HL-60 (cell line): ENCODE results near the gene CERS6.

ENCODE experiments used
- DNase-seq, 2 experiments: peaks; one replicate each; pipeline ENCODE4 v3.0.0-alpha.2; 2010 to 2020; ENCODE audit warnings: low read depth in 1 of 2, low spot score in 1 of 2
- H3K27ac ChIP-seq: fragments of 250-450 bp; sonication (Bioruptor Pico); replicated peaks from 2 replicates; pipeline ENCODE4 v1.5.1; 2020; ENCODE audit warnings: mild to moderate bottlenecking, moderate library complexity
- H3K27me3 ChIP-seq: fragments of 250-450 bp; sonication (Bioruptor Pico); 2 replicates; pipeline ENCODE4 v1.5.1; 2021; ENCODE audit warnings: mild to moderate bottlenecking, moderate library complexity; ENCODE audit not compliant: insufficient read depth, poor library complexity, severe bottlenecking
- H3K4me3 ChIP-seq: replicated peaks from 2 replicates; pipeline ENCODE4 v1.5.1; 2011; ENCODE audit warnings: mild to moderate bottlenecking, control low read depth, low read length; ENCODE audit not compliant: insufficient read depth
- GABPA ChIP-seq: IDR thresholded peaks from 2 replicates; pipeline ENCODE4 v1.6.1; 2012; ENCODE audit warnings: low read depth
- POLR2AphosphoS5 ChIP-seq: IDR thresholded peaks from 2 replicates; pipeline ENCODE4 v1.6.1; 2012; ENCODE audit warnings: low read depth
- SPI1 ChIP-seq: IDR thresholded peaks from 2 replicates; pipeline ENCODE4 v1.6.1; 2012; ENCODE audit warnings: low read depth, mild to moderate bottlenecking, borderline replicate concordance
- TF ChIP-seq, protein P1 (sequence below): IDR thresholded peaks from one replicate; pipeline ENCODE4 v1.5.1; 2011; ENCODE audit warnings: low read length, control low read depth, inconsistent platforms; ENCODE audit not compliant: insufficient read depth
- TF ChIP-seq, protein P2 (sequence below): IDR thresholded peaks from 2 replicates; pipeline ENCODE4 v1.6.1; 2012; ENCODE audit warnings: low read depth; ENCODE audit not compliant: insufficient replicate concordance

Gene CERS6

DNA sequence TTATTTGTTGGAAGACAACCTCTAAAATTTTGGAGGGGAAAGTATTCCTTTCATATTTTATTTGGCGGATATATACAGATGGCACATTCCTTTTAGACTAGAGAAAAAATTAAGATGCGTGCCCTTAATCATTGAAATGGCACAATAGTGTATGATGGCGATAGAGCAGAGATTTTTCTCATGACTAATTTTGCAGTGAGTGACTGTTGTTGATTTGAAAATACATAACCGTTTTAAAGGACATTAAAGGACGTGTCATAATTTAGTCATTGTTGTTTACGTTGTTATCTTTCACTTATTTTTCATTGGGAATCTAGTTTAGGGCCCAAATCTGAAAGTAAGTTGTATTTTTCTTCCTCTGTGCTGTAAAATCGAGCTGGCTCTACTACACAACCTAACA lies 61.7 kb downstream of the CERS6 start:
- TF ChIP-seq, protein P1, sequence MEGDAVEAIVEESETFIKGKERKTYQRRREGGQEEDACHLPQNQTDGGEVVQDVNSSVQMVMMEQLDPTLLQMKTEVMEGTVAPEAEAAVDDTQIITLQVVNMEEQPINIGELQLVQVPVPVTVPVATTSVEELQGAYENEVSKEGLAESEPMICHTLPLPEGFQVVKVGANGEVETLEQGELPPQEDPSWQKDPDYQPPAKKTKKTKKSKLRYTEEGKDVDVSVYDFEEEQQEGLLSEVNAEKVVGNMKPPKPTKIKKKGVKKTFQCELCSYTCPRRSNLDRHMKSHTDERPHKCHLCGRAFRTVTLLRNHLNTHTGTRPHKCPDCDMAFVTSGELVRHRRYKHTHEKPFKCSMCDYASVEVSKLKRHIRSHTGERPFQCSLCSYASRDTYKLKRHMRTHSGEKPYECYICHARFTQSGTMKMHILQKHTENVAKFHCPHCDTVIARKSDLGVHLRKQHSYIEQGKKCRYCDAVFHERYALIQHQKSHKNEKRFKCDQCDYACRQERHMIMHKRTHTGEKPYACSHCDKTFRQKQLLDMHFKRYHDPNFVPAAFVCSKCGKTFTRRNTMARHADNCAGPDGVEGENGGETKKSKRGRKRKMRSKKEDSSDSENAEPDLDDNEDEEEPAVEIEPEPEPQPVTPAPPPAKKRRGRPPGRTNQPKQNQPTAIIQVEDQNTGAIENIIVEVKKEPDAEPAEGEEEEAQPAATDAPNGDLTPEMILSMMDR = no peak
- TF ChIP-seq, protein P2, sequence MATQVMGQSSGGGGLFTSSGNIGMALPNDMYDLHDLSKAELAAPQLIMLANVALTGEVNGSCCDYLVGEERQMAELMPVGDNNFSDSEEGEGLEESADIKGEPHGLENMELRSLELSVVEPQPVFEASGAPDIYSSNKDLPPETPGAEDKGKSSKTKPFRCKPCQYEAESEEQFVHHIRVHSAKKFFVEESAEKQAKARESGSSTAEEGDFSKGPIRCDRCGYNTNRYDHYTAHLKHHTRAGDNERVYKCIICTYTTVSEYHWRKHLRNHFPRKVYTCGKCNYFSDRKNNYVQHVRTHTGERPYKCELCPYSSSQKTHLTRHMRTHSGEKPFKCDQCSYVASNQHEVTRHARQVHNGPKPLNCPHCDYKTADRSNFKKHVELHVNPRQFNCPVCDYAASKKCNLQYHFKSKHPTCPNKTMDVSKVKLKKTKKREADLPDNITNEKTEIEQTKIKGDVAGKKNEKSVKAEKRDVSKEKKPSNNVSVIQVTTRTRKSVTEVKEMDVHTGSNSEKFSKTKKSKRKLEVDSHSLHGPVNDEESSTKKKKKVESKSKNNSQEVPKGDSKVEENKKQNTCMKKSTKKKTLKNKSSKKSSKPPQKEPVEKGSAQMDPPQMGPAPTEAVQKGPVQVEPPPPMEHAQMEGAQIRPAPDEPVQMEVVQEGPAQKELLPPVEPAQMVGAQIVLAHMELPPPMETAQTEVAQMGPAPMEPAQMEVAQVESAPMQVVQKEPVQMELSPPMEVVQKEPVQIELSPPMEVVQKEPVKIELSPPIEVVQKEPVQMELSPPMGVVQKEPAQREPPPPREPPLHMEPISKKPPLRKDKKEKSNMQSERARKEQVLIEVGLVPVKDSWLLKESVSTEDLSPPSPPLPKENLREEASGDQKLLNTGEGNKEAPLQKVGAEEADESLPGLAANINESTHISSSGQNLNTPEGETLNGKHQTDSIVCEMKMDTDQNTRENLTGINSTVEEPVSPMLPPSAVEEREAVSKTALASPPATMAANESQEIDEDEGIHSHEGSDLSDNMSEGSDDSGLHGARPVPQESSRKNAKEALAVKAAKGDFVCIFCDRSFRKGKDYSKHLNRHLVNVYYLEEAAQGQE = no peak
- no peak for TF ChIP-seq POLR2AphosphoS5
- TF ChIP-seq GABPA = no peak
- TF ChIP-seq SPI1 = no peak
- no peak overlapping the region for H3K4me3 ChIP-seq
- no peaks in the 10 kb centered on the region for H3K27me3 ChIP-seq
- DNase-seq = no peak
- no peak overlapping the region for H3K27ac ChIP-seq

DNA sequence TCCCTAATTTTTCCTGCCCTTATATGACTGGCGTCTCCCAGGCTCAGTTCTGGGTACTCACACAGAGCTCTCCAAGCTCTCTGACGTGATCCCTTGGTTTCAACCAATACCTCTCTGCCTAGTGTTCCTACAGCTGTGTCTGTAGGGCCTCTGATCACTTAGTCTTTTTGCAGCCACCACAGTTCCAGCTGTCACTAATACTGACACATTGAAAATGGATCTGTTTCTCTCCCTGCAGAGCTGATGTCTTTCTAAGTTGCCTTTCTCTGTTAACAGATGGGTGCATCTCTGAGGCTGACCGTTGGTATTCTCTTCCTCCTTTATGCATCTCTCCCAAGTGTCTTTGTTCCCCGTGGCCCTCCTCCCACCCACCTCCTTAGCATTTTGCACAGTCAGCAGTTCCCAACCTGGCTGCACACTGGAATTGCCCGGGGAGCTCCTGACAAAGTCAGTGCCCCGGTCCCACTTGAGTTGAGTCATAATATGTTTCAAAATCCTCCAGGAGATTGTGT lies 62.5 kb downstream of the CERS6 start:
- DNase-seq = no peak
- no peak overlapping the region for H3K27ac ChIP-seq
- TF ChIP-seq, protein P1 = no peak
- TF ChIP-seq, protein P2 = no peak
- no peak for TF ChIP-seq GABPA
- TF ChIP-seq POLR2AphosphoS5 = no peak
- no peak for TF ChIP-seq SPI1
- H3K27me3 ChIP-seq = no peaks in the 10 kb centered on the region
- no peak overlapping the region for H3K4me3 ChIP-seq

DNA sequence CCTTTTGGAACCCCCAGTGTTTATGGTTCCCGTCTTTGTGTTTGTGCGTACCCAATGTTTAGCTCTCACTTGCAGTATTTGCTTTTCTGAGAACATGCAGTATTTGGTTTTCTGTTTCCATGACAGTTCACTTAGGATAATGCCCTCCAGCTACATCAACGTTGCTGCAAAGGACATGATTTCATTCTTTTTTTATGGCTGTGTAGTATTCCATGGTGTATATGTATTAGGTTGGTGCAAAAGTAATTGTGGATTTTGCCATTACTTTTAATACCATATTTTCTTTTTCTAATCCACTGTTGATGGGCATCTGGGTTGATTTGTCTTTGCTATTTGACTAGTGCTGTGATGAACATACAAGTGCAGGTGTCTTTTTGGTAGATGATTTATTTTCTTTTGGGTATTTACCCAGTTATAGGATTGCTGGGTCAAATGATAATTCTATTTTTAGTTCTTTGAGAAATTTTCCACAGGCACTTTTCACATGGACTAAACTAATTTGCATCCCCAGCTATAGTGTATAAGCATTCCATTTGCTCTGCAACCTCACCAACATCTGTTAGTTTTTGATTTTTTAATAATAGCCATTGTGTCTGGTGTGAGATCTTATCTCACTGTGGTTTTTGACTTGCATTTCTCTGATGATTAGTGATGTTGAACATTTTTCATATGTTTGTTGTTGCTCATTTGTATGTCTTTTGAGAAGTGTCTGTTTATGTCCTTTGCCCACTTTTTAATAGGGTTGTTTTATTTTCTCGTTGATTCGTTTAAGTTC lies 63.6 kb downstream of the CERS6 start:
- no peak for DNase-seq

More for the DNA sequence above, 63.6 kb downstream of the CERS6 start:
- Histone ChIP-seq H3K27ac (no peak overlapping the region), H3K4me3 (no peak overlapping the region), H3K27me3 (no peaks in the 10 kb centered on the region)
- TF ChIP-seq SPI1 (no peak), GABPA (no peak), POLR2AphosphoS5 (no peak)
- TF ChIP-seq, protein P1 = no peak
- TF ChIP-seq, protein P2 = no peak
